A549 treated with CpdA at 1 μM for 4 hours (cell line): ENCODE measurements around the gene SOX8. TPM values are rescaled to one million over a fixed set of nuclear protein-coding genes. Genes with fewer than 3 reads are reported as not detected.

ENCODE experiments used
- total RNA-seq: library from RNA; stranded (reverse); fragments of 200-300 nt; extraction: Qiagen RNA extraction; gene quantifications from 5 replicates; pipeline ENCODE4 v1.2.3, GENCODE V29; 2022; ENCODE audit warnings: low read depth

Gene SOX8
- total RNA-seq, result 1.0 to 1.5 TPM (median 1.4 TPM) in 5 replicates

DNA sequence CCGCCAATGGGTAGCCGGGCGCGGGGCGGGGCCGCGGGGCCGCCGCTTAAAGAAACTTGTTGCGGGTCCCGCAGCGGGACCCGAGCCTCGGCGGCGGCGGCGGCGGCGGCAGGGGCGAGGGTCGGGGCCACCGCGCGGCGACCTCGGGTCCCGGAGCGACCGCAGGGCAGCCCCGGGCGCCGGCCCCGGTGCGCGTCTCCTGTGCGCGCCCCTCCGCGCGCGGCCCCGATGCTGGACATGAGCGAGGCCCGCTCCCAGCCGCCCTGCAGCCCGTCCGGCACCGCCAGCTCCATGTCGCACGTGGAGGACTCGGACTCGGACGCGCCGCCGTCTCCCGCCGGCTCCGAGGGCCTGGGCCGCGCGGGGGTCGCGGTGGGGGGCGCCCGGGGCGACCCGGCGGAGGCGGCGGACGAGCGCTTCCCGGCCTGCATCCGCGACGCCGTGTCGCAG, at the start of gene SOX8:
Gene SOX8 (plus strand): TSS at position 76 of the 450 bp plus-strand sequence. CDS start 153 bp downstream, at position 229.

DNA sequence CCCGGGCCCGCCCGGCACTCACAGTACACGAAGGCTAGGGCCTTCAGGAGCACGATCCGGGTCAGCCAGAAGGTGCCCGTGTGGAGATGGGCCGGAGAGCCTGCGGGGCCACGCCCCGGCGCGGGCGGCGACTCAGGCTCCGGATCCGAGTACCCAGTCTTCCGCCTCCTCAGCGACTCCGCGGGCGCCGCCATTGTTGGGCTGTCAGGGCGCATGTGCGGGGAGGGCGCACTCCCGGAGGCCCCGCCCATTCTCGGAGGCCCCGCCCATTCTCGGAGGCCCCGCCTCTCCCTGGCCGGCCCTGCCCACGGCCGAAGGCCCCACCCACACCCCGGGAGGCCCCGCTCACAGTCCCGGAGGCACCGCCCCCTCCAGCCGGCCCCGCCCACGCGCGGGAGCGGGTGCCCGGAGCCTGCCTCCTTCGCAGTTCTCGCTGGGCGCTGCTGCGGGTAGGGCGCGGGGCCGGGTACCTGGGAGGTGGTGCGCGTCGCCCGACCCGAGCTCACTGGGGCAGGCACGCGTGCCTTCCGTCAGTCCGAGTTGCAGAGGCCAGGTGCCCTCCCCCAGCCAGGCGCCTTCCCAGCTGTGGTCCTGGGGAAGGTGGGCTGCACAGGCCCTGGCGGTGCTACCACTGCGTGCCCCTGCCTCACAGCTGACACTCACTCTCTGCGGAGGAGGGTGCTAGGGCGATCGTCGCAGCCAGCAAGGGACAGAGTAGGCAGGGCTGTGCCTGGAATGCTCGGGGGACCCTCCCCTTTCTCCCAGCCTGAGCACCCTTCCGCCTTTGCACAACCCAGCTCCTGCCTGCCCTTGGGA, 10.6 kb upstream of the SOX8 start, which contains the start of gene LMF1:
Gene LMF1 (minus strand): TSS at position 219 of the 816 bp plus-strand sequence. CDS start 4 bp downstream, at position 215.

Other genes starting within 250 kb of the SOX8 start
- 16.7 to 26.8 TPM (median 22.7 TPM) in 5 replicates for gene CIAO3, start 240.8 kb upstream of the SOX8 start, total RNA-seq
- 1.4 to 3.1 TPM (median 2.8 TPM) in 5 replicates for gene MSLN, start 221.0 kb upstream of the SOX8 start, total RNA-seq
- gene RPUSD1, start 193.4 kb upstream of the SOX8 start, total RNA-seq, result 31.5 to 55.5 TPM (median 49.7 TPM) in 5 replicates
- gene CHTF18, start 193.2 kb upstream of the SOX8 start, total RNA-seq, result 15.2 to 30.0 TPM (median 23.2 TPM) in 5 replicates
- not detected in 5 replicates for gene GNG13, start 181.0 kb upstream of the SOX8 start, total RNA-seq
- 8.6 to 11.9 TPM (median 9.0 TPM) in 5 replicates for gene LMF1, start 10.8 kb upstream of the SOX8 start, total RNA-seq
- gene SSTR5, start 91.0 kb downstream of the SOX8 start, total RNA-seq, result 0.26 to 0.36 TPM (median 0.26 TPM) in 3 of 5 replicates, not detected in the others
- gene C1QTNF8, start 114.5 kb downstream of the SOX8 start, total RNA-seq, result not detected in 5 replicates
- 8.6 to 12.1 TPM (median 11.3 TPM) in 5 replicates for gene CACNA1H, start 171.3 kb downstream of the SOX8 start, total RNA-seq
- 0.08 to 0.16 TPM in 2 of 5 replicates, not detected in the others for gene TPSG1, start 243.5 kb downstream of the SOX8 start, total RNA-seq
- not detected in 5 replicates for gene TPSB2, start 248.4 kb downstream of the SOX8 start, total RNA-seq